ENCODE results near the gene ZNF804A.

GRCh38 chr2:184834699-184835397 is 236.5 kb downstream of the ZNF804A start:
- no peak for TF ChIP-seq EZH2 (IDR thresholded peaks at IDR 0.05; ENCODE audit: insufficient read depth, poor library complexity, severe bottlenecking)
- TF ChIP-seq EZH2phosphoT487 (IDR thresholded peaks at IDR 0.05; ENCODE audit: insufficient read depth, low read depth), result no peak

Measured in GM23248 (cell line).